HCT116 (cell line): ENCODE data around the gene ACADS. TPM values are rescaled to one million over a fixed set of nuclear protein-coding genes. Genes with fewer than 3 reads are reported as not detected.

Experiments used
- ATAC-seq: fragments of 200-7000 bp; cut with Tn5 transposase; 2 replicates; pipeline ENCODE4 v1.9.1; 2020; ENCODE audit warnings: mild to moderate bottlenecking, moderate library complexity
- BruUV-seq: library from RNA; stranded (reverse); fragments of 400-500 nt; replicated peaks from 2 replicates; lab custom pipeline; 2021; lab: Mats Ljungman, UMichigan
- CTCF ChIA-PET: fragments of 300-600 bp; sonication (Branson Sonifier 250); formaldehyde crosslinking; loops from one replicate; lab custom pipeline; 2021; ENCODE audit warnings: antibody characterized with exemption; lab: Charles Lee
- POLR2A ChIA-PET: fragments of 300-600, 350-600 bp; sonication (Branson Sonifier 250); formaldehyde crosslinking; loops from one replicate; lab custom pipeline; 2021; ENCODE audit warnings: antibody characterized with exemption; lab: Charles Lee
- RAD21 ChIA-PET, 2 experiments: fragments of 300-600 bp; sonication (Branson Sonifier 250); formaldehyde crosslinking; loops; one replicate each; lab custom pipeline; 2023; ENCODE audit warnings: low total read pairs in 2 of 2; ENCODE audit not compliant: uncharacterized antibody in 2 of 2, unreplicated experiment in 2 of 2, low non-redundant PET in 1 of 2; lab: Charles Lee
- DNase-seq: peaks from one replicate; pipeline ENCODE4 v3.0.0-alpha.2; 2010; ENCODE audit warnings: low read depth, low spot score
- H2AFZ ChIP-seq: fragments of 200-600 bp; shearing (Covaris generic), sonication (generic); 2 replicates; pipeline ENCODE4 v1.6.1; 2017; ENCODE audit warnings: low read depth, mixed run types, mixed read lengths, antibody characterized with exemption, low read length; ENCODE audit not compliant: poor library complexity, severe bottlenecking
- H3K27ac ChIP-seq: 2 replicates; pipeline ENCODE4 v1.5.1; 2012; ENCODE audit warnings: low read depth, low read length
- H3K27me3 ChIP-seq: fragments of 200-600 bp; sonication (generic); 2 replicates; pipeline ENCODE4 v1.6.1; 2016; ENCODE audit warnings: mixed run types, low read length, mixed read lengths; ENCODE audit not compliant: insufficient read depth
- H3K36me3 ChIP-seq, 2 experiments: fragments of 200-500 bp in 1 of 2; fragments of 200-600 bp in 1 of 2; sonication (Bioruptor generic) in 1 of 2; sonication (generic) in 1 of 2; 2 replicates each; pipeline versions ENCODE4 v1.5.1 to v1.6.1; 2014 to 2016; ENCODE audit warnings: low read length in 2 of 2, inconsistent platforms in 1 of 2, mixed read lengths in 1 of 2, mixed run types in 1 of 2; ENCODE audit not compliant: insufficient read depth in 2 of 2, control insufficient read depth in 1 of 2
- H3K4me1 ChIP-seq, 2 experiments: fragments of 200-600 bp in 1 of 2; sonication (generic) in 1 of 2; 2 replicates each; pipeline versions ENCODE4 v1.5.1 to v1.6.1; 2012 to 2017; ENCODE audit warnings: low read length in 2 of 2, inconsistent platforms in 1 of 2, mild to moderate bottlenecking in 1 of 2, mixed read lengths in 1 of 2, mixed run types in 1 of 2, moderate library complexity in 1 of 2; ENCODE audit not compliant: insufficient read depth in 2 of 2, control insufficient read depth in 1 of 2
- H3K4me2 ChIP-seq: fragments of 200-600 bp; sonication (generic); 2 replicates; pipeline ENCODE4 v1.6.1; 2017; ENCODE audit warnings: mixed run types, low read length, mixed read lengths
- H3K4me3 ChIP-seq, 2 experiments: fragments of 200-600 bp in 1 of 2; sonication (generic) in 1 of 2; replicated peaks in 1 of 2; 2 replicates each; pipeline ENCODE4 v1.5.1; 2011 to 2016; ENCODE audit warnings: low read length in 2 of 2, control low read depth in 1 of 2, low read depth in 1 of 2, mild to moderate bottlenecking in 1 of 2, mixed read lengths in 1 of 2, mixed run types in 1 of 2
- H3K79me2 ChIP-seq: fragments of 200-600 bp; sonication (generic); 2 replicates; pipeline ENCODE4 v1.6.1; 2017; ENCODE audit warnings: mild to moderate bottlenecking, mixed run types, low read length, moderate library complexity, mixed read lengths; ENCODE audit not compliant: insufficient read depth
- H3K9ac ChIP-seq: fragments of 200-600 bp; sonication (generic); 2 replicates; pipeline ENCODE4 v1.6.1; 2016; ENCODE audit warnings: low read length, mixed read lengths
- H3K9me2 ChIP-seq: fragments of 200-600 bp; sonication (generic), shearing (Covaris generic); 2 replicates; pipeline ENCODE4 v1.6.1; 2017; ENCODE audit warnings: mixed run types, mild to moderate bottlenecking, moderate library complexity; ENCODE audit not compliant: insufficient read depth
- H3K9me3 ChIP-seq, 2 experiments: fragments of 200-500 bp in 1 of 2; fragments of 200-600 bp in 1 of 2; sonication (Bioruptor generic) in 1 of 2; sonication (generic) in 1 of 2; 2 replicates each; pipeline ENCODE4 v1.6.1; 2014 to 2017; ENCODE audit warnings: low read length in 2 of 2, mixed read lengths in 2 of 2, inconsistent platforms in 1 of 2, low read depth in 1 of 2, mild to moderate bottlenecking in 1 of 2, mixed run types in 1 of 2, moderate library complexity in 1 of 2; ENCODE audit not compliant: control insufficient read depth in 1 of 2, insufficient read depth in 1 of 2
- H4K20me1 ChIP-seq: fragments of 200-600 bp; sonication (generic), shearing (Covaris generic); 2 replicates; pipeline ENCODE4 v1.6.1; 2017; ENCODE audit warnings: mixed run types, mild to moderate bottlenecking, moderate library complexity; ENCODE audit not compliant: insufficient read depth
- CBX3 ChIP-seq: IDR thresholded peaks from 2 replicates; pipeline ENCODE4 v1.6.1; 2012; ENCODE audit warnings: low read depth
- CEBPB ChIP-seq: IDR thresholded peaks from 2 replicates; pipeline ENCODE4 v1.6.1; 2012; ENCODE audit warnings: low read depth
- ELF1 ChIP-seq: IDR thresholded peaks from 2 replicates; pipeline ENCODE4 v1.6.1; 2012; ENCODE audit warnings: low read depth, borderline replicate concordance
- EZH2 ChIP-seq: fragments of 200-600 bp; sonication (generic); IDR thresholded peaks from 2 replicates; pipeline ENCODE4 v1.6.1; 2017; ENCODE audit warnings: antibody characterized with exemption, mixed run types
- EZH2phosphoT487 ChIP-seq: fragments of 200-600 bp; IDR thresholded peaks from 2 replicates; pipeline ENCODE4 v1.6.1; 2018; ENCODE audit warnings: antibody characterized with exemption, borderline replicate concordance
- JUND ChIP-seq: IDR thresholded peaks from 2 replicates; pipeline ENCODE4 v1.6.1; 2012
- MAX ChIP-seq: IDR thresholded peaks from 2 replicates; pipeline ENCODE4 v1.6.1; 2012
- POLR2A ChIP-seq: IDR thresholded peaks from 2 replicates; pipeline ENCODE4 v1.7.0; 2011; ENCODE audit warnings: borderline replicate concordance; ENCODE audit not compliant: insufficient read depth, insufficient read length; ENCODE audit errors: extremely low read depth
- RAD21 ChIP-seq: IDR thresholded peaks from 2 replicates; pipeline ENCODE4 v1.6.1; 2012; ENCODE audit warnings: low read depth, mild to moderate bottlenecking
- REST ChIP-seq: IDR thresholded peaks from 2 replicates; pipeline ENCODE4 v1.6.1; 2012; ENCODE audit warnings: low read depth
- SIN3A ChIP-seq: IDR thresholded peaks from 2 replicates; pipeline ENCODE4 v1.6.1; 2012; ENCODE audit warnings: low read depth
- SP1 ChIP-seq: IDR thresholded peaks from 2 replicates; pipeline ENCODE4 v1.6.1; 2012; ENCODE audit warnings: low read depth
- SRF ChIP-seq: IDR thresholded peaks from 2 replicates; pipeline ENCODE4 v1.6.1; 2012; ENCODE audit warnings: low read depth
- TCF7L2 ChIP-seq: IDR thresholded peaks from 2 replicates; pipeline ENCODE4 v1.7.0; 2011; ENCODE audit warnings: borderline replicate concordance, inconsistent platforms; ENCODE audit not compliant: insufficient read depth, insufficient read length; ENCODE audit errors: extremely low read depth
- YY1 ChIP-seq: IDR thresholded peaks from 2 replicates; pipeline ENCODE4 v1.6.1; 2011; ENCODE audit warnings: low read length, low read depth, moderate library complexity, mild to moderate bottlenecking; ENCODE audit not compliant: insufficient replicate concordance; ENCODE audit errors: extremely low read depth
- ZBTB33 ChIP-seq: IDR thresholded peaks from 2 replicates; pipeline ENCODE4 v1.6.1; 2011; ENCODE audit warnings: mild to moderate bottlenecking, low read length, moderate library complexity; ENCODE audit not compliant: insufficient replicate concordance; ENCODE audit errors: extremely low read depth
- ZFX ChIP-seq: fragments of 450-650 bp; IDR thresholded peaks from 2 replicates; pipeline ENCODE4 v1.6.1; 2017
- ZNF274 ChIP-seq: fragments of 200-500 bp; sonication (Bioruptor generic); IDR thresholded peaks from 2 replicates; pipeline ENCODE4 v1.6.1; 2014; ENCODE audit warnings: mild to moderate bottlenecking, low read depth, low read length, inconsistent platforms
- intact Hi-C: fragments of 100-400 bp; cut with micrococcal nuclease; formaldehyde crosslinking; loops from 2 replicates; pipeline ENCODE4 v1.10.0; 2022
- total RNA-seq: library from RNA; stranded (reverse); gene quantifications from one replicate; pipeline ENCODE4 v1.2.1, GENCODE V29; 2021; ENCODE audit not compliant: unreplicated experiment

The ACADS gene
- total RNA-seq, 1 experiment from 2014 or later = 21.4 TPM

GRCh38 chr12:120764816-120765215 lies 39.2 kb downstream of the ACADS start:
- intact Hi-C loops = no loop called here
- no peak for TF ChIP-seq SRF
- TF ChIP-seq REST = no peak

GRCh38 chr12:120766566-120766965 lies 40.9 kb downstream of the ACADS start:
- no peaks in the 10 kb centered on the region for H3K79me2 ChIP-seq
- no peak overlapping the region for H3K4me3 ChIP-seq
- DNase-seq (no peak), ATAC-seq (no peak)
- H4K20me1 ChIP-seq = no peaks in the 10 kb centered on the region
- H3K9ac ChIP-seq = no peak overlapping the region
- ChIA-PET POLR2A (no interaction called here), RAD21 (no interaction called here), CTCF (no interaction called here)
- H3K4me1 ChIP-seq = no peaks in the 10 kb centered on the region
- H3K27ac ChIP-seq = no peak overlapping the region
- H2AFZ ChIP-seq = no peak overlapping the region
- no peaks in the 10 kb centered on the region for H3K27me3 ChIP-seq
- no peaks in the 10 kb centered on the region for H3K9me3 ChIP-seq
- H3K36me3 ChIP-seq = peaks cover 13% of the 10 kb centered on the region in 2 experiments; a peak in 3 of 4 replicates
- no peak overlapping the region for H3K4me2 ChIP-seq
- intact Hi-C loops = no loop called here
- no peaks in the 10 kb centered on the region for H3K9me2 ChIP-seq
- BruUV-seq = no TSS peak
- TF ChIP-seq CBX3 (no peak), JUND (no peak), ZFX (no peak), POLR2A (no peak), MAX (no peak), TCF7L2 (no peak), EZH2 (no peak), YY1 (no peak), ZNF274 (no peak), SP1 (no peak), ZBTB33 (no peak), RAD21 (no peak), SIN3A (no peak), ELF1 (no peak), CEBPB (no peak), EZH2phosphoT487 (no peak)

More at GRCh38 chr12:120764816-120765215, 39.2 kb downstream of the ACADS start:
- no peaks in the 10 kb centered on the region for H4K20me1 ChIP-seq
- CTCF ChIA-PET = no interaction called here
- no peak for DNase-seq
- no peak overlapping the region for H3K4me2 ChIP-seq
- RAD21 ChIA-PET = interaction anchor here in 1 of 2 experiments (0.6 kb wide), 1 partner anchor 143 kb away, joined by 3 read pairs; no protein-coding TSS in a partner anchor
- H3K4me1 ChIP-seq = no peaks in the 10 kb centered on the region
- no peaks in the 10 kb centered on the region for H3K27me3 ChIP-seq
- H3K9me3 ChIP-seq = no peaks in the 10 kb centered on the region
- POLR2A ChIA-PET = no interaction called here
- H3K9ac ChIP-seq = no peak overlapping the region
- peaks cover 13% of the 10 kb centered on the region in 2 experiments; a peak in 3 of 4 replicates for H3K36me3 ChIP-seq
- no TSS peak for BruUV-seq
- no peaks in the 10 kb centered on the region for H3K79me2 ChIP-seq
- no peak overlapping the region for H2AFZ ChIP-seq
- no peak overlapping the region for H3K27ac ChIP-seq
- H3K9me2 ChIP-seq = no peaks in the 10 kb centered on the region
- H3K4me3 ChIP-seq = no peak overlapping the region
- ATAC-seq = no peak
